GM19099 (cell line): ENCODE measurements around the gene RAD21L1.

Source experiments
- POLR2A ChIP-seq: IDR thresholded peaks from 3 replicates; pipeline ENCODE4 v1.6.1; 2011; ENCODE audit warnings: low read depth; ENCODE audit not compliant: insufficient read length; ENCODE audit errors: extremely low read depth

RAD21L1 gene

GRCh38 chr20:1302685-1303541, 77.1 kb downstream of the RAD21L1 start:
- no peak for TF ChIP-seq POLR2A

DNA sequence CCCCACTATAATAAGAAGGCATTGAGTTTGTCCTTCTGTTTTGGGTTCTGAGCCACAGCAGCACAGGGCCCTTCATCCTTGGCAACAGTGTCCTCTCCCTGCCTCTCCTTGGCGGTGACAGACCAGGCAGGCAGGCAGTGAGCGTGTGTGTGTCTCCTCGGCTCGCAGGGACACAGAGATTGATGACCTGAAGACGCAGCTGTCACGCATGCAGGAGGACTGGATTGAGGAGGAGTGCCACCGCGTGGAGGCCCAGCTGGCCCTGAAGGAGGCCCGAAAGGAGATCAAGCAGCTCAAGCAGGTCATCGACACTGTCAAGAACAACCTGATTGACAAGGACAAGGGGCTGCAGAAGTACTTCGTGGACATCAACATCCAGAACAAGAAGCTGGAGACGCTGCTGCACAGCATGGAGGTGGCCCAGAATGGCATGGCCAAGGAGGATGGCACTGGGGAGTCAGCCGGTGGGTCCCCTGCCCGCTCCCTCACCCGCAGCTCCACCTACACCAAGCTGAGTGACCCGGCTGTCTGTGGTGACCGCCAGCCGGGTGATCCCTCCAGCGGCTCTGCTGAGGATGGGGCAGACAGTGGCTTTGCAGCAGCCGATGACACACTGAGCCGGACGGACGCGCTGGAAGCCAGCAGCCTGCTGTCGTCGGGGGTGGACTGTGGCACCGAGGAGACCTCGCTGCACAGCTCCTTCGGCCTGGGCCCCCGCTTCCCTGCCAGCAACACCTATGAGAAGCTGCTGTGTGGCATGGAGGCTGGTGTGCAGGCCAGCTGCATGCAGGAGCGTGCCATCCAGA, 79.1 kb downstream of the RAD21L1 start:
- TF ChIP-seq POLR2A, result no peak
